ENCODE data around the gene CDK7.
"Not testable (repeated sequence)": the region's sequence is repeated elsewhere in the genome, so short reads cannot be mapped to it uniquely, and the experiment has no call there.

The CDK7 gene

GRCh38 chr5:69238760-69239251 is 4.1 kb downstream of the CDK7 start:
- DNase-seq, result no peak

GRCh38 chr5:69242215-69242927 is 7.7 kb downstream of the CDK7 start:
- no peak for DNase-seq

- no peak for DNase-seq
These were observed 10.3 kb downstream of the CDK7 start for GRCh38 chr5:69245031-69245430.

DNA sequence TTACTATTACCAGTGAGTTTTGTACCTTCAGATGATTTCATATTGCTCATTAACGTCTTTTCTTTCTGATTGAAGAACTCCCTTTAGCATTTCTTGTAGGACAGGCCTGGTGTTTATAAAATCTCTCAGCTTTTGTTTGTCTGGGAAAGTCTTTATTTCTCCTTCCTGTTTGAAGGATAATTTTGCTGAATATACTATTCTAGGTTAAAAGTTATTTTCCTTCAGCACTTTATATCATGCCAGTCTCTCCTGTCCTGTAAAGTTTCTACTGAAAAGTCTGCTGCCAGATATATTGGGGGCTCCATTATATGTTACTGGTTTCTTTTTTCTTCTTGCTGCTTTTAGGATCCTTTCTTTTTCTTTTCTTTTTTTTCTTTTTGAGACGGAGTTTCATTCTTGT is 13.3 kb downstream of the CDK7 start:
- DNase-seq, result no peak

DNA sequence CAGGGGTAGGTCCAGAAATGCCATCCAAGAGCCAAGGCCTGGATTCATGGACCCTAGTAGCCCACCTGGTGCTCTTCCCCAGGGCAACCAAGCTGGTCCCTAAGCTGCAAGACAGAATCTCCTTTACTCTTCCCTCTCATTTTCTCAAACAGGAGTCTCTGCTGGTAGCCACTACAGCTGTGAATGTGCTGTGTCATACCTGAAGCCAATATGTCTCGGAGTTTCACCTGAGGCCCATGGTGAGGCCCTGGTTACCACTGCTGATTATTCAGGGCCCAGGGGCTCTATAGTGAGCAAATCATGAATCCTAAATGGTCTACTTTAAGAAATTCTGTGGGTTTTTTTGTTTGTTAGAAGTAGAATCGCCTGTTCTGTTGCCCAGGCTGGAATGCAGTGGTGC is 15.9 kb downstream of the CDK7 start:
- no peak for DNase-seq

DNA sequence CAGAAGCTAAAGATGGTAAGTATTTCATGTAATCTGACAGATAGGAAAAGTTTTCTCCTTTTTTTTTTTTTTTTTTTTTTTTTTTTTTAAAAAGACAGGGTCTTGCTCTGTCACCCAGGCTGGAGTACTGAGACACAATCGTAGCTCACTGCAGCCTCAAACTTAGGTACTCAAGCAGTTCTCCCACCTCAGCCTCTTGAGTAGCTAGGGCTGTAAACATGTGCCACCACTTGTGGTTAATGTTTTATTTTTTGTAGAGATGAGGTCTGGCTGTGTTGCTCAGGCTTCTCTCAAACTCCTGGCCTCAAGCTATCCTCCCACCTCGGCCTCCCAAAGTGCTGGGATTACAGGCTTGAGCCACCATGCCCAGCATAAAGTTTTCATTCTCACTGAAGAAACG is 17.8 kb downstream of the CDK7 start:
- no peak for DNase-seq

DNA sequence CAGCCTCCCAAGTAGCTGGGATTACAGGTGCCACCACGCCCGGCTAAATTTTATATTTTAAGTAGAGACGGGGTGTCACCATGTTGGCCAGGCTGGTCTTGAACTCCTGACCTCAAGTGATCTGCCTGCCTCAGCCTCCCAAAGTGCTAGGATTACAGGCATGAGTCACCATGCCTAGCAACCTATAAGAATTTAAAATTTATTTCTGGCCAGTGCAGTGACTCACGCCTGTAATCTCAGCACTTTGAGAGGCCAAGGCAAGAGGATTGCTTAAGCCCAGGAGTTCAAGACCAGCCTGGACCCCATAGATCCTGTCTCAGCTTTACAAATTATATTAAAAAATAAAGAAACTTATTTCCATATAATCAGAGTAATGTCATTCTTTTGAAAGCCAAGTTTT is 21.3 kb downstream of the CDK7 start:
- DNase-seq, result not testable (repeated sequence)

DNA sequence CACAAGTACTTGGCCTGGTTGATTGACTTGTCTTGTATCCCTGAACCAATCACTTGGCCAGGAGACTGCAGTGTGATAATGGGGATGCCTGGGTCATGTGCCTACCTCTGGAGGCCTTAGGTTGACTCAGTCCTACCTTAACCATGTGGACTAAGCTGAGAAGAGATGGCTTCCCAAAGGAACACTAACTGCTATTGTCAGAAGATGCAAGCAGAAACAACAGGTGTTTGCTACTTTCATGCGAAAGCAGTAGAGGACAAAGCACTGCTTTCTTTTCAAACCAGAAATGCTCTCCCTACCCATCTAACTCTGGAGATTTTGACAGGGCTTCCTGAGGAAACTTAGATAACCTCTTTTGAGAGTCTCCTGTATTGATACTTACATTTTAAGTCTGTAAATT is 22.9 kb downstream of the CDK7 start:
- no peak for DNase-seq

DNA sequence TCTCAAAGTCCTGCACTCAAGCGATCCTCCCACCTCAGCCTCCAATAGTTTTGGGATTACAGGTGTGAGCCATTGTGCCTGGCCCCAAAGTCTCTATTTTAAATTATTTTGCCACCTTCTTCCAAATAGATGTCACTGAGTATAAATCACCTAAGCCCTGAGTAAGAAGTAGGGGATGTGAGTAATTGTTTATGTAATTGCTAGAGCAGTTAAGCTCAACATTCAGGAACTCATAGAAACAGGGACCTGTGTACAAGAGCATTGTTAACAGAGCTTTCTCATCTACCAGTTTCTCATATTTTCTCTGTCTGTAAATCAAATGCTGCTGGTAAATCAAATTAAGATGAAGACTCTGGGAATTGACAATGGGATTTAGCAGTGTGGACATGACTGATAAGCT is 26.3 kb downstream of the CDK7 start:
- no peak for DNase-seq

GRCh38 chr5:69265931-69266330 is 31.2 kb downstream of the CDK7 start:
- no peak for DNase-seq

DNA sequence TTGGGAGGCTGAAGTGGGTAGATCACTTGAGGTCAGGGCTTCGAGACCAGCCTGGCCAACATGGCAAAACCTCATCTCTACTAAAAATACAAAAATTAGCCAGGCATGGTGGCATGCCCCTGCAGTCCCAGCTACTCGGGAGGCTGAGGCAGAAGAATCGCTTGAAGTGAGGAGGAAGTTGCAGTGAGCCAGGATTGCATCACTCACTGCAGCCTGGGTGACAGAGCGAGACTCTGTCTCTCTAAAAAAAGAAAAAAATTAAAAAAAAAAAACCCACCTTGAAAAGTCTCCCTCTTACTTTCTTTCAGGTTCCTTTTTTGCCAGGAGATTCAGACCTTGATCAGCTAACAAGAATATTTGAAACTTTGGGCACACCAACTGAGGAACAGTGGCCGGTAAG is 34.2 kb downstream of the CDK7 start:
- no peak for DNase-seq

GRCh38 chr5:69270840-69271239 is 36.2 kb downstream of the CDK7 start:
- no peak for DNase-seq

DNA sequence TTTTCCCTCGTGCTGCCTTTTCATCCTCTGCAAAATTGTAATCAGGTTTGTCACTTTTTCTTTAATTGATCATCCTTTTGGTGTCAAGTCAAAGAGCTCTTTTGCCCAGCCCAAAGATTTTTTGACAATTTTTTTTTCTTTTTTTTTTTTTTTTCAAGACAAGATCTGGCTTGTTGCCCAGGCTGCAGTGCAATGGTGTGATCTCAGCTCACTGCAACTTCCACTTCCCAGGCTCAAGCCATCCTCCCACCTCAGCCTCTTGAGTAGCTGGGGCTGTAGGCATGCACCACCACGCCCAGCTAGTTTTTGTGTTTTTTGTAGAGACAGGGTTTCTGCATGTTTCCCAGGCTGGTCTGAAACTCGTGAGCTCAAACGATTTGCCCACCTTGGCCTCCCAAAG is 36.7 kb downstream of the CDK7 start:
- no peak for DNase-seq

GRCh38 chr5:69275563-69275962 is 40.9 kb downstream of the CDK7 start:
- no peak for DNase-seq

DNA sequence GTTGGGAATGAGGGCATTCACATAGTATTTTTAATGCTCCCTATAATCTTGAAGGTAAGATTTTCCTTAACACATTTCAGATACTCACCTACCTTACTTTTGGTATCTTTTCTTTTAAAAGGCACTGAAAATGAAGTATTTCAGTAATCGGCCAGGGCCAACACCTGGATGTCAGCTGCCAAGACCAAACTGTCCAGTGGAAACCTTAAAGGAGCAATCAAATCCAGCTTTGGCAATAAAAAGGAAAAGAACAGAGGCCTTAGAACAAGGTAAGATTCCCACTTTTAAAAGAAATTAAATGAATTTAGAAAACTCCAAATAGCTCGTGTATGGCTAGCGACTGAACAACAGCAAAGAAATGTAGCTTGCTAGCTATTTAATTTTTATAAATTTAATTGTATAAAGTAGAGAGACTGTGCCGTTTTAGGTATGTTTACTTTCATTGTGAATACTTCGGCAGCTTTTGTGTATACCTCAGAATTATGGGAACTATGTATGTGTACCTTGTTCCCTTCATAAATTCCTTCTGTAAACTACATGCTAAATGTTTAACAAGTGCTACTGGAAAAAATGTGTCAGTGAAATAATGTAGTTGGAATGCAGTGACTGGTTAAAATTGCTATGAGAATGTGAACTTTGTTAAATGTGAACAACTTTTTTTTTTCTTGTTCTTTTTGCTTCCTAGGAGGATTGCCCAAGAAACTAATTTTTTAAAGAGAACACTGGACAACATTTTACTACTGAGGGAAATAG is 41.9 kb downstream of the CDK7 start:
- no peak for DNase-seq

- no peak for DNase-seq
These were observed 44.8 kb downstream of the CDK7 start for GRCh38 chr5:69279517-69279916.

DNA sequence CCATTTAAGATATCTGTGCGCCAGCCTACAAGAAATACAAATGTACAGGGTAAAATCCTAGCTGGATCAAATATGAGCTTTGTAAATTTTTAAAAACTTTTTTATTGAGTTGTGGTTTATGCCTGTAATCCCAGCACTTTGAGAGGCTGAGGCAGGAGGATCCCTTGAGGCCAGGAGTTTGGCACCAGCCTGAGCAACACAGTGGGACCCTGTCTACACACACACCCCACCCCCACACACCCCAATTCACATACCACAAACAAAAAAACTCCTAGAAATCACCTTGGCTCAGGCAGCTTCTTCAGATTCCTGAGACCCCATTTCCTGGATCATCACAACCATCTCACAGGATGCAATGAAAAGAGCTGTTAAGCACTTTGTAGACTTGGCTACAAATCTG is 46.4 kb downstream of the CDK7 start:
- DNase-seq, result no peak

- DNase-seq, result no peak
These were observed 49.5 kb downstream of the CDK7 start for GRCh38 chr5:69284203-69284602.

DNA sequence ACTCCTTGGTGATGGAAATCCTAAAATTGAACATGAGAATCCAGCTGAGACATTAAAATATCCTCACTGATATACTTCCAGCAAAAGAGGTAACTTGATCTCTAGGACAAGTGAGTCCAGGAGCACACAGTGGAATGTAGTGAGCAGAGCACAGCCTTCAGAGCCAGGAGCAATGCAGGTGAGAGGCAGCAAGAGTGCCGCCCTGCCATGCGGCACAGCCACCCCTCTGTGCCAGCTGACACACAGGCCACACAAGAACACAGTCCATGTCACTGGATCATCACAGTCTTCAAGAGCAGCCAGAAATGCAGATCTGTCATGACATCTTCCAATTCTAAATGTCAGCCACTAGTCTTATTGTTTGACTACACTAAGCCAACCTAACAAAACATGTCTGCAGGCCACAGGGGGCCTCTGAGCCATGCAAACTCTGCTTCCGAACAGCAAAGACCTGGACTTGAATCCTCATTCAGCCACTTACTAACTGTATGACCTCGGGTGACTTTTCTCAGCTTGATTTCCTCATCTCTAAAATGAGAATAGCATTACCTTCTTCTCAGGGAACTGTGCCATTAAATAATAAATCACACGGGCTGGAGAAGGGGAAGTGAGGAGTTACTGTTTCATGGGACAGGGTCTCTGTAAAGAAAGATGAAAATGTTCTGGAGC is 50.9 kb downstream of the CDK7 start:
- no peak for DNase-seq

- DNase-seq, result no peak
These were observed 53.4 kb downstream of the CDK7 start for GRCh38 chr5:69288069-69288468.

DNA sequence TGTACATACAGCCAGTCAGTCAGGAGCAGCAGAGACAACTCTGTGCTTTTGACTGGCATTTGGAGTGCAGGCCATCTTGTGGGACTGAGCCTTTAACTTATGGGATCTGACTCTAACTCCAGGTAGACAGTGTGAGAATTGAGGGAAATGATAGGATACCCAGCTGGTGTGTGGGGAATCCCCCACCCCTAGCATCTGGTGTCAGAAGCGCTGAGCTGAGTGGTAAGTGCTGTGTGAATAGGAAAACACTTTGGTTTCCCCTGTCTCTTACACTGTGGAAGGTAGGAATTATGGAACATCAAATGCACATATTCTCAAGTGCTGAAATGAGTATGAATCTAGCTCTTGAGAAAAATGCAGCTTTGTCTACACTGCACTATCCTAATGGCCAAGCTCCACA is 54.0 kb downstream of the CDK7 start:
- no peak for DNase-seq

DNA sequence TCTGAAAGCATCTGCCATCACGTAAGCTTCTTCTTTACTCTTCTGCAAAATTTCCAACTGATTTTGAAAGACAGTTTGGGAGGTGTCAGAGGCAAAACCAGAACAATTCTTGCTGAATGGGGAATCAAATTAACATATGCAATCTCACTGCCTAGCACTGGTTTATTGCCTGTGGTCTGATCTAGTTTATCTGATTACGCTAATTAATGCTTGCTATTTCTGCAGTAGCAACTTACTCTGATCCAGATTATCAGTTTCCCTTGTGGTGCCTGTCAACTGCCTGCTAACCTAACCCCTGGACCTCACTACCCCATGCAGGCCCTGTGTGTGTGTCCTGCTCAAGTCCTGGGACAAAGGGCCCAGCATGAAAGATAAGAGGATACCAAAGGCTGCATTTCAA is 57.6 kb downstream of the CDK7 start:
- no peak for DNase-seq

- no peak for DNase-seq
These were observed 59.2 kb downstream of the CDK7 start for GRCh38 chr5:69293882-69294281.
